ENCODE measurements around the gene PXK.

PXK gene

DNA sequence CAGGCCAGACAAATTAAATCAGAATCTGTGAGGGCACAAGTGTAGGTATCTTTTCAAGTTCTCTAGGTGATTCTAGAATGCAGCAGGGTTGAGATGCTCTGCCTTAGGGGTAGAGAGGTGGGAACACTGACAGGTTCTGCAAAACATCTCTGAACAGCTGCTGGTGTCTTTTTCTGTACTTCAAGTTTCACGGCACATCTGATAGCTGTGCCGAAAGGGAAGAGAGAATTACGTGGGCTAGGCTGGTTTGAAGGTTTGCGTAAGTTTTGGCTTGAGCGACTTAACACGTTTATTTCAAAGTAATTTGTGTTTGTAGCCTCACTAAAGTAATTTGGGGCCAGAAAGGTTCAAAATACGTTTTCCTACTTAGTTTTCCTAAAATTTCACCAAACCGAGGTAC is 22.5 kb downstream of the PXK start:
- no peak overlapping the region for H3K4me3 ChIP-seq (ENCODE audit: low read depth, low read length)
- DNase-seq (ENCODE audit: low read depth) = no peak

DNA sequence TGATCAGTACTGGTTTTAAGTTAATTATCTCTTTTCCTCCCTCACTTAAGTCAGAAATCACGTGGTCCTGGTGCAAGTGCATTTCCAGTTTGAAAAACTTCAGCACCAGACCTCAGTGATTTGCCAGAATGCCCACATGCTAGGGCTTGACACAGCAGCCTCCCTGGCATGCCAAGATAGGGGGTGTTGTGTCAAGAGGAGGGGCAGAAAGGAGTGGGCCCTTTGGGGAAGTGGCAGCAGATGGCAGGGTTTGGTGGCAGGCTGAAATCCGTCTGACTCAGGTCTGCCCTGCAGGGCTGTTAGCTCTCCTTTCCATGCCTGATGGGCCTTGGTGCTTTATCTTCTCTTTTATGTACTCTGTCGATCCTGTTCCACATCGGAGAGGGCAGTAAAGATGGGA is 23.4 kb downstream of the PXK start:
- no peak overlapping the region for H3K4me3 ChIP-seq (ENCODE audit: low read depth, low read length)
- TF ChIP-seq CTCF (IDR thresholded peaks at IDR 0.05; ENCODE audit: control insufficient read depth, extremely low read depth, insufficient read depth) = no peak
- no peak for DNase-seq (ENCODE audit: low read depth)

More for the DNA sequence above, 22.5 kb downstream of the PXK start:
- TF ChIP-seq CTCF (IDR thresholded peaks at IDR 0.05; ENCODE audit: control insufficient read depth, extremely low read depth, insufficient read depth) = no peak

DNA sequence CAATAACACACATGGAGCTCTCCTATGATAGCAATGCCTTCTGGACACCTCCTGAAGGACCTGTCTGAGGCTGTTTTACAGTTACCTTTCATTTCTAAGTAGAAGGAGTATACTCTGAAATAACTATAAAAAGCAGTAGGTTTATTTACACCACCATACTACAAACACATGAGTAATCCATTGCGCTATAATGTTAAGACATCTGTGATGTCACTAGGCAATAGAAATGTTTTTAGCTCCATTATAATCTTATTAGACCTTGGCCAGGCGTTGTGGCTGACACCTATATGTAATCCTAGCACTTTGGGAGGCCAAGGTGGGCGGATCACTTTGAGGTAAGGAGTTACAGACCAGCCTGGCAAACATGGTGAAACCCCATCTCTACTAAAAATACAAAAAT is 24.7 kb downstream of the PXK start:
- DNase-seq (ENCODE audit: low read depth) = no peak
- TF ChIP-seq CTCF (IDR thresholded peaks at IDR 0.05; ENCODE audit: control insufficient read depth, extremely low read depth, insufficient read depth) = no peak
- H3K4me3 ChIP-seq (ENCODE audit: low read depth, low read length) = no peak overlapping the region

DNA sequence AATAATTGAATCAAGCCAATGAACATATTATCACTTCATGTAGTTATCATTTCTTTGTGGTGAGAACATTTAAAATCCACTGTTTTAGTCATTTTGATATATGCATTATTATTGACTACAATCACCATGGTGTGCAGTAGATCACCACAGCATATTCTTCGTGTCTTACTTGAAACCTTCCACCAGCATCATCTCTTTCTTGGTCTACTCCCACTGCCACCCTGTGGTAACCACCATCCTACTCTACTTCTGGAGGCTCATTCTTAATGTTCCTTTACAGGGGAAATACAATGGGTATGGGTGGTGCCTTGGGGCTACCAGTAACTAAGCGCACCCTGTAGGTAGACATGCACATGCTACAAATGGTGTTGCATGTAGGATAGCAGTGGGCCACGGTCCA is 25.4 kb downstream of the PXK start:
- DNase-seq (ENCODE audit: low read depth) = no peak
- no peak for TF ChIP-seq CTCF (IDR thresholded peaks at IDR 0.05; ENCODE audit: control insufficient read depth, extremely low read depth, insufficient read depth)
- H3K4me3 ChIP-seq (ENCODE audit: low read depth, low read length) = no peak overlapping the region

- H3K4me3 ChIP-seq (ENCODE audit: low read depth, low read length) = no peak overlapping the region
- no peak for DNase-seq (ENCODE audit: low read depth)
- no peak for TF ChIP-seq CTCF (IDR thresholded peaks at IDR 0.05; ENCODE audit: control insufficient read depth, extremely low read depth, insufficient read depth)
Measured at GRCh38 chr3:58358808-58359207, 26.1 kb downstream of the PXK start.

- DNase-seq (ENCODE audit: low read depth) = no peak
- TF ChIP-seq CTCF (IDR thresholded peaks at IDR 0.05; ENCODE audit: control insufficient read depth, extremely low read depth, insufficient read depth) = no peak
- no peak overlapping the region for H3K4me3 ChIP-seq (ENCODE audit: low read depth, low read length)
Measured at GRCh38 chr3:58359621-58360020, 26.9 kb downstream of the PXK start.

- DNase-seq (ENCODE audit: low read depth) = no peak
- no peak overlapping the region for H3K4me3 ChIP-seq (ENCODE audit: low read depth, low read length)
- TF ChIP-seq CTCF (IDR thresholded peaks at IDR 0.05; ENCODE audit: control insufficient read depth, extremely low read depth, insufficient read depth) = no peak
Measured at GRCh38 chr3:58361866-58362265, 29.2 kb downstream of the PXK start.

All from LNCaP clone FGC (cell line).